ENCODE measurements around the gene IGFLR1.

Gene IGFLR1

DNA sequence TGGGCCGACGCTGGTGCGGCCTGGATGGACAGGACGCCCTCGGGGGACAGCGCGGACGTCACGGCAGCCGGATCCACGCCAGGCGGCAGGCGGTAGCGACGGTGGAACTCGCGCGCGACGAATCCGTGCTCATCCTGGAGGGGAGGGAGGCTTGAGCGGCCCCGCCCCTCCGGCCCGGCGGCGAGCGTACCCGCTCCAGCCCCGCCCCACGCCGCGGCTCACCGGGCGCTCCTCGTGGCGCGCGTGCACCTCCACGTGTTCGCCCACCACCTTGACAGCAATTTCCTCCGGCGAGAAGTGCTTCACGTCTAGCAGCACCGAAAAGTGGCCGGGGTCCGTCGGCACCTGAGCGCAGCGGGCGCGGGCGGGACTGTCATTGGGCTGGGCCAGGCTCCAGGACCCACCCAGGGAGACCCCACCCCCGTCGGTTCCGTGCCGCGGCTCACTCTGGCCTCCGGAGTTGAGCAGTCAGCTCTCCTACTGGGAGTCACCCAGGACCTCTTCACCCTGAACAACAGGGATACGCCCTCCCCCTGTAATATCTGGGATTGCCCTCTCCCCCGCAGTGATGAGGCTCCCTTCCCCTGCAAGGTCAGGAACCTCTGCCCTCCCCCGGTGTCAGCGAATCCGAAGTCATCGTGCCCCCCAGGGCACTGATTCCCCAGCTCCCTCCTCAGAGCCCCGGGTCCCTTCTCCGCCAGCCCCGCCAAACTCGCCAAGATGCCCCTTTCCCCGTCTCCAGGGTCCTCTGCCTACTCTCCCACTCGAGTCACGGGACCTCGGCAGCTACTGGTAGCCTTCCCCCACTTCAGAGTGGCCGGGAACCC lies 13.5 kb upstream of the IGFLR1 start:
- peak in 3 of 4 experiments; percentile 12 to 51 (median 27) for DNase-seq

DNA sequence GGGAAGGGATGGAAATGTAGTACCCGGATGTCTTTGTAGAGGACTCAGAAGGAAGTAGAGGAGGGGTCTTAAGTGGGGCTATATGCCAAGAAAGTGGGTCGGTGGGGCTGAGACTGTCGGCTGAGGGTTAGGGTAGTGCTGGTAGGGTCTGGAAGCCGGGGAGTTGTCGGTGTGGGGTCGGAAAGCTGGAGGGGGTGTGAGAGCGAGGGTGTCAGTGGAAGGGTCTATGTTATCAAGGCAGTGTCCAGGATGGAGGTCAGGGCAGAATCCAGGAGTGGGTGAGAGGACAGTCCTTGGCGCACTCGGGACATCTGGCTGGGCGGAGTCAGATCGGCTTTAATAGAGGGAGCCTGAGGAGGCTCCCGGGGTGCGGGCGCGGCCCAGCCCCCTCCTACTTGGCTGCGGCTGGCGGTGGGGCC lies 12.9 kb upstream of the IGFLR1 start:
- DNase-seq, result no peak

DNA sequence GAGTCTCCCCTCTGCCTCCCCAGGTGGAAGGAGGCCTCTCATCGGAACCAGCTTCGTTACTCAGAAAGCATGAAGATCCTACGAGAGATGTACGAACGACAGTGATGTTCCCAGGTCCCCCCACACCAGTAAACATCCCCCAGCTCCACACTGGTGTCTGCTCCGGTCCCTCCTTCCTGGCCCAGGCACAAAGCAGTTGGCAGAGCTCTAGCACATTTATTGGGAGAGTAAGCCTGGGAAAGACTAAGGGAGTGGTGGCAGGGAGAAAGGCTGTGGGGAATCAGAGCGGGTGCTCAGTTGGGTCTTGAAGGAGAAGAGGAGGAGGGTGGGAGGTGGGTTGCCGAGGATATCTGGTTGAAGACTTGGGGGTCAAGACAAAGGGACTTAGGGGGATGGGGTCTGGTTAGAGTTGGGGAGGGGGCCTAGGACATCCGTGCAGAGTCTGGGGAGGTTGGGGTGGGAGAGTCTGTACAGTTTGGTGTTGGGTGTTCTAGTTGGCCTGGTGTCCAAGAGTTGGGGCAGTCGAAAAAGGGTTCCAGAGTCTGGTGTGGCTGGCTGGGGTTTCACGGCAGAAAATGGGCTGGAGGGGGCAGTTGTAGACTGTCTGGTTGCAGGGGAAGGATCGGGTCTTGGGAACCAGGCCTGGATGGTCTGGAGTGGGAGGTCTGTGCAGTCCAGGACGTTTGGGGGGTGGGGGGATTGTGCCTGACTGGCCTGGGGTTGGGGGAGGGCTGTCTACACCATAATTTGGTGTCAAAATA lies 12.3 kb upstream of the IGFLR1 start:
- DNase-seq, result no peak

DNA sequence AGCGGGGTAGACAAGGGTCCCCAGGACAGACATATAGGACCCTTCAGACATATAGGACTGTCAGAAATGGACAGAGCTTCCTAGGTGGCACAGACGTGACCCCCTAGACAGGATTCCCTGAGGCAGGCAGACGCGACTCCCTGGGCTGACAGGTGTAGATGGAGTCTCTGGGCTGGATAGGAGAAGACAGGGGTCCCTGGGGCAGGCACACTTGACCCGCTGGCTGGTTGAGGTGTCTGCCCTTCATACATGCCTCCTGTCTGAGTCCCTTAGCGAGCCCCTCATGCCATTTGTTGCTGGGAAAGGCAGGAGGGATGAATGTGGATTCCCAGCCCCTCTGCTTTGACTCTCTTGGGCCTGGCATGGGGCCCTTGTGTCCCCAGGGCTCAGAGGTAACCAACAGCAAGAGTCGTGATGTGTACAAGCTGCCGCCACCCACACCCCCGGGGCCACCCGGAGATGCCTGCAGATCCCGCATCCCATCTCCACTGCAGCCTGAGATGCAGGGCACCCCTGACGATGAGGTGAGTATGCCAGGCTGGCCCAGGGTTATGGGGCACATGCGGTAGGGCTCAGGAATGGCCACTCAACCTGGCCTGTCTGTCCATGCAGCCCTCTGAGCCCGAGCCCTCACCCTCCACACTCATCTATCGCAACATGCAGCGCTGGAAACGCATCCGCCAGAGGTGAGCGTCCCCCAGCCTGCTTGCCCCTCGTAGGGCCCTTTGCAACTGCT lies 11.6 kb upstream of the IGFLR1 start:
- DNase-seq, result no peak

DNA sequence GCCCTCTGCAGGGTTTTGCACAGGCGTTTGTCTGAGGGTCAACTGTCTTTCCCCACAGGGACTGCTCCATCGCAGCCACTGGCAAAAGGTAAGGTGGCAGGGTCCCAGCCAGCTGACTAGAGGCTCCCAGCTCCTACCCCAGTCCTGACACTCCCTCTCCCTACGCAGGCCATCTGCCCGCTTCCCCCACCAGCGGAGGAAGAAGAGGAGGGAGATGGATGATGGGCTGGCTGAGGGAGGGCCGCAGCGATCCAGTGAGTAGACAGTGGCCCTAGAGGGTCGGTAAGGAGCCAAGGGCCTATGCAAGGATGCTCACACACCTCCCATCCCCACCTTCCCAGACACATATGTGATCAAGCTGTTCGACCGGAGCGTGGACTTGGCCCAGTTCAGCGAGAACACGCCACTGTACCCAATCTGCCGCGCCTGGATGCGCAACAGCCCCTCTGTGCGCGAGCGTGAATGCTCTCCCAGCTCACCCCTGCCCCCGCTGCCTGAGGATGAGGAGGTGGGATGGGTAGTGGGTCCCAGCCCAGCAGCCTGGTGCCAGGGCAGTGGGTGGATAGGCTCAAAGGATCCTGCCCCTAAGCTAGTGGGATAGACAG lies 10.6 kb upstream of the IGFLR1 start:
- no peak for DNase-seq

DNA sequence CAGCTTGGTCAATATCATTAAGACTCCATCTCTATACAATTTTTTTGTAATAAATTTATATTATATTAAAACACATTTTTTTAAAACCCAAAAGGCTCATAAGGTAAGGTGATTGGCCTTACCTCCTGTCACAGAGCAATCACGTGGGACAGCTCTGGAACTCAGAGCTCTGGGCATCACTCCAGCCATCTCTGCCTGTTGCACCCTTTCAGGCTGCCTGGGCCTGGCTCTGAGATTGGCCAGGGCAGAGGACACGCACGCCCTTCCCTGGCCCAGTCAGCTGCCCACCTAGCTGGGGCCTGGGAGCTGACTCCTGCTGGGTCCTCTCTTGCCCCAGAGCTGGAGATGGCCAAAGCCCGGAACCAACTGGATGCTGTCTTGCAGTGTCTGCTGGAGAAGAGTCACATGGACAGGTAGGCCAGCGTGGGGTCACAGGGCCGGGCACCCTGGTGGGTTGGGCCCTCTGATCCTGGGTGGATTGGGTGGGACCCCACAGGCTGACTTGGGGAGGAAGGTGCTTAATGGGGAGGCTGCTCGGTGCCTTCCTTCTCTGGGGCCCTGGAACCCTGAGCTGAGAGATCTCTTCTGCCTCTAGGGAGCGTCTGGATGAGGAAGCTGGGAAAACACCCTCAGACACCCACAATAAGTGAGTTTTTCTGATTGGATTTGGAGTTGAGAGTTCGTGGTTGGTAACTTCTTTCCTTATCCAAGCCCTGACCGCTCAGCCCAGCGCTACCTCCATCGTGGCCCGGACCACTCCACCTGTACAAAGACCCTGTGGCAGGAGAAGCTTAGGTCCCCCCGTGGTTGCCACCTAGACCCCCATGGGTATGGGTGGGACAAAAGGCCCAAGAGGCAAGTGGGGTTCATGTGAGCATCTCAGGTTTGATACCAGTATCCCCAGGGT lies 9.8 kb upstream of the IGFLR1 start:
- DNase-seq, result no peak

DNA sequence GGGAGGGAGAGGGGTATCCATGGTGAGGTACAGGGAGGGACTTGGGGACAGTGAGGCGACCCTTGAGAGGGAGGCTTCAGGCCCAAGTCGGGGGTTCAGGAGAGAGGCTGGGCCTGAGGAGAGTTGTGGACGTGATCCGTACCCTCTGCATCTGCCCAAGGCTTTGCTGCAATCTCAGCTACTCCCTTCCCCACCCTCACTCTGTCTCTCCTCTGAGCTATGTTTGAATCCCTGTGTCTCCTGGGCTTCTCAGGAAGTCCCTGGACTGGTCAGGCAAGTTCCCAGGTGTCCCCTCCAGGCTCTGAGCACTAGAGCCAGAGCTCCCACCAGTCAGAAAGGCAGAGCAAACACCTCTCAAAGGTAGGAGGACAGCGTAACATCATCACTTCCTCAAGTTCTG lies 7.9 kb upstream of the IGFLR1 start:
- DNase-seq, result no peak

DNA sequence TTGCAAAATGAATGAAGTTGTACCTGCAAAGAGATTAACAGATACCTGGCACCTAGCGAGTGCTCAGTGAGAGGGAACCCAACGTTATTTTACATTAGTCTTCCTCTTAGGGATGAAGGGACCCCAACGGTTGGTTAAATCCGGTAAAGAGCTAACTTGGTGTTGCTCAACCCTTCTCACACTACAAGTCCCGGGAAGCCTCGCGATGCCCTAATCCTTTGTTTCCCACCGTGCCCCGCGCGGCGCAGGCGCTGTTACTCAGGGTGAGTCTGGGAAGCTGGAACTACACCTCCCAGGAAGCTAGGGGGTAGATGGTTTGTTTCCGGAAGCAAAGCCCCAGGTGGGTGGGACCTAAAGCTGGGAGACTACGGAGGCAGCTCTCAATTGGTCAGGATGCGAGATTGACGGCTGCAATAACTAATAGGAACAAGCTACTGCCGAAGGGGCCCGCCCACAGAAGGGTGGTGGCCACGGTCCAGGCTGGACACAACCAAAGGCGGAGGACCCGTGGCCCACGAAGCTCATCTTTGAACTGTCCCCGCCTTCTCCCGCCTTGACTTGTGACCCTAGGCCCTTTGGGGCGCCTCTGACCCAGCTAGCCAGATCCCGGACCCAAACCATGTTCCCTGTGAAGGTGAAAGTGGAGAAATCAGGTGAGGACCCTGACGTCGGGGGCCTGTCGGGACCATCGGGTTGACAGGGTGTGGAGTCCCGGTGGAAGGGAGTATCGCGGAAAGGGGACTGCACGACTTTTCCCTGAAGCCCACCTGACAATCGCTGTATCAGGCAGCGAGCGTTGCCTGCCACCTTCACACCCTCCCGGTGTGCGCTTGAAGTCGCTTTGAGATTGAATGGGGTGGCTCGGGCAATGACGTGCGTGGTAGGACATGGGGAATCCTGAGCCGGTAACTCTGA lies 6.1 kb upstream of the IGFLR1 start, which contains the start of gene LIN37:
LIN37 (plus strand) TSS at position 471 of the 915 bp plus-strand sequence; CDS start at position 620, 149 bp downstream.
- peak; percentile 99 to 100 (median 100) for DNase-seq

DNA sequence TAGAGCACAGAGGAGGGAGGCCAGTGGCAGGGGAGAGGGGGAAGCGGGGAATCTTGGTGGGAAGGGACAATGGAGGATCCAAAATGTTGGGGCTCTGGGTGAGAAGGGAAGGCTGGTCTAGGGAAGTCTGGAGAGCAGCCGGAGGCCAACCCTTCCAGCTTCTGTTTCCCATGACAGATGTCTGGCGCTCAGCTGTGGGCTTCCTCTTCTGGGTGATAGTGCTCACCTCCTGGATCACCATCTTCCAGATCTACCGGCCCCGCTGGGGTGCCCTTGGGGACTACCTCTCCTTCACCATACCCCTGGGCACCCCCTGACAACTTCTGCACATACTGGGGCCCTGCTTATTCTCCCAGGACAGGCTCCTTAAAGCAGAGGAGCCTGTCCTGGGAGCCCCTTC lies 4.3 kb upstream of the IGFLR1 start:
- DNase-seq, result peak in 3 of 4 experiments; percentile 29 to 53 (median 37)

DNA sequence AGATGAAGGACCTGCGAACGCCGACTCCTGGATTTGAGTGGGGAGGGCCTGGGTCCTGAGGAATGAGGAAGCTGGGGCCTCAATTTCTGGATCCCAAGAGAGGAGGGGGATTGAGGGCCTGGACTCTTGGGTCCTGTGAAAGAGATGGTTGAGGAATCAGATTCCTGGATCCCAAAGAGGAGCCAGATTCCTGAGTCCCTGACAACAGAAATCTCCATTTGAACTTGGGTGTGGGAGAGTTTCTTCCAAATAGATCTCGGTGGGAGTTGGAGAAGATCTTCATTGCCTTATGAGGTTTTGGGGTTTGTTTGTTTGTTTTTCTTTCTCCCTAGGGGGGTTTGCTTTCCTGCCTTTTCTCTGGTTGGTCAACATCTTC lies 3.8 kb upstream of the IGFLR1 start:
- peak in 1 of 4 experiments; percentile 9 for DNase-seq

DNA sequence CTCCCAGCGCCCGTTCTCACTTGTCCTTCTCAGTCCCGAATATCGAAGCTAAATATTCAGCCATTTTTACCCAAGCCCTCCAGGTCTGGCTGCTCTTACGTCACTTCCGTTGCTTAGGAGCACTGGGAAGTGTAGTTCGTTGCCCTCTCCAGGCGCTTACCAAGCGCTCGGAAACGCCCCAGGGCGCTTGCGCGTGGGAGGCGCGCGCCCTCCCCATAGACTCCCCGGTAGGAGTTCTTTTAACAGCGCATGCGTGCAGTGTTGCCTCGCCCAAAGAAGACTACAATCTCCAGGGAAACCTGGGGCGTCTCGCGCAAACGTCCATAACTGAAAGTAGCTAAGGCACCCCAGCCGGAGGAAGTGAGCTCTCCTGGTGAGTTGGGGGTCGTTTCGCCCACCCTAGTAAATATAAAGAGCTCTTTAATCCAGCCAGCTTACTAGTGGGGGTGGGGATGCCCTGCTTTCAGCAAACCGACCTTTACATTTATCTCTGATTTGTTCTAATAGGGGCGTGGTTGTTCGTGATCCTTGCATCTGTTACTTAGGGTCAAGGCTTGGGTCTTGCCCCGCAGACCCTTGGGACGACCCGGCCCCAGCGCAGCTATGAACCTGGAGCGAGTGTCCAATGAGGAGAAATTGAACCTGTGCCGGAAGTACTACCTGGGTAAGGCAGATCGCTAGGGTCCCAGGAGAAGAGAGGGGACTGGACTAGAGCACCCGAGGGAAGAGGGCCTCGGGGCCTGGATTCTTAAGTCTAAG lies 3.3 kb upstream of the IGFLR1 start, which contains the start of the genes PSENEN and U2AF1L4:
PSENEN (plus strand) TSS at position 324 of the 759 bp plus-strand sequence; CDS start at position 604, 280 bp downstream.
U2AF1L4 (minus strand) TSS at position 91 of the 759 bp plus-strand sequence; CDS start at position 64, 27 bp downstream.
- DNase-seq, result peak; percentile 99 to 100 (median 100)

DNA sequence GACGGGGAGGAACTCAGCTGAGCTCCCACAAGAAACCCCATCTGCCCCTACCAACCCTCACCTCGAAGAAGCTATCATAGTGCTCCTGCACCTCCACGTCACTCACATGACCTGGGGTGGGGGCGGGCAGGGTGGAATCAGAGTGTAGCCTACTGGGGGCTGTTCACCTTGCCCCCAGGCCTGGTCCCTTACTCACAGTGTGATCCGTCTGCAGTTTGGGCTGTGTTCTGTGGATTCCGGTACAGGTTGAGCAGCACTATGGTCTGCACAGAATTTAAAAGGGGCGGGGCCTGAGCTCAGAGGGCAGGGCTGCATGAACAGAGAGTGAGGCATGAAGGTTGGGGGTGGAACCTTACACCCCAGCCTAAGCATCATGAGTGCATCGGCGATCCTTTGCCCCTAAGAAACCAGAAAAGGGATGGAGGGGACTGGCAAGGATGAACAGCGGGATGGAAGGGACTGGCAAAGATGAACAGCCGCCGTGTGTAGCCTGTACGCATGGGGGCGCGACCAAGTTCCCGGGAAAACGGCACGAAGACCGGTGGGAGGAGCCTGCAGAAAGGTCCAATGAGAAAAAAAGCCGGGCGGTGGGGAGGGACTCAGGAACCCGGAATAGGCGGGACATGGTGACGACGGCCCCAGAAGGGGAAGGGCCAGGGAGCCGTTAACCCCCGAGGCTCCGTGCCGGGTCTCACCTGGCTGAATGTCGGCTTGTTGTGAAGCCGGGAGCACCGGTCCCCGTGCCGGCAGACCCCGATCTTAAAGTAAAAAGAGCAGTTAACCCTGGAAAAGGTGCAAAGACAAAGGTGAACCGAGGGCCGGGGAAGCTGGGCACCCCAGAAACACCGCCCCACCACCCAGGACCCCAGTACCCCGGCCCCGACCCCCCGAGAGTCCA lies 2.4 kb upstream of the IGFLR1 start:
- DNase-seq, result peak; percentile 95 to 98 (median 98)

DNA sequence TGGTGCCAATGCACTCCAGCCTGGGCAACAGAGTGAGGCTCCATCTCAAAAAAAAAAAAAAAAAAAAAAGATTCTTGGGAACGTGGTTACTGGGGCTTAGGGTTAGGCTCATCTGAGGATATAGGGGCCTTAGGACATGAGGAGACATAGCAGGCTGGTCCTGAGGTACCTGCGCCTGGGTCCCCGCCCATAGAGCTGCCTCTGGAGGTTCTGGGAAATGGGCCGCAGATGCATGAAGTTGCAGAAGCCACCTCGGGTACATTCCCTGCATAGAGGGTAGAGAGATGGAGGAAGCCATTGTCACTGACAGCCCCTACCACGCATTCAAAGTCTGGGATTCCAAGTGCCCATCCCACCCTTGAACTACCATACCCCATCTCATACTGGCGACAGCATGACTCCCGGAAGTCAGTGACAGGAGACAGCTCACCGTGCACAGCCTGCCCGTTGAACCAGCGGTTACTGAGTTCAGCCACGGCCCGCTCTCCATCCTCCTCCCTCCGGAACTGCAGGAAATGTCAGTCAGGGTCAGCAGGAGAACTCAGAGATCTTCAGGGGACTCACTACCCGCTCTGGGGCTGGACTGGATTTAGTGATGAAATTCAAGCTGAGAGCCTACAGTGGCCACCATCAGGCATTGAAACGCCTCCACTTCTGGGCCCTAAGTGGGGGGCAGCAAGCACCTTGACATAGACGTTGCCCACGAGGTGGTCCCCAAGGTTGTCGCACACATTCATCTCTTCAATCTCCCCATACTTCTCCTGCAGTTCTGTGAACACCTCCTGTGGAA lies 1.6 kb upstream of the IGFLR1 start:
- no peak for DNase-seq

DNA sequence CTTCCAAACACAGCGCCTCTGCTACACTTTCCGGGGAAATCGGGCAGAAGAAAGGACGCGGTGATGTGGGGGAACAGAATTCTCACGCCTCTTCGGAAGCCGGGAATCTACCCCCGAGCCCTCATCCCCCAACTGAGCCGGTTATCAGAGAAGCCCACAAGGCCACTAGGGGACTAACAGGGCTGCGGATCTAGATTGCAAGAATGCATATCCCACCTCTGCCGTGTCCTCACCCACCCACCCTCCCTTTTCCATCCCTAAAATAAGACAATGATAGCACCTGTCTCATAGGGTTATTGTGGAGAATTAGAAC lies 1.1 kb downstream of the IGFLR1 start:
- DNase-seq, result no peak

DNA sequence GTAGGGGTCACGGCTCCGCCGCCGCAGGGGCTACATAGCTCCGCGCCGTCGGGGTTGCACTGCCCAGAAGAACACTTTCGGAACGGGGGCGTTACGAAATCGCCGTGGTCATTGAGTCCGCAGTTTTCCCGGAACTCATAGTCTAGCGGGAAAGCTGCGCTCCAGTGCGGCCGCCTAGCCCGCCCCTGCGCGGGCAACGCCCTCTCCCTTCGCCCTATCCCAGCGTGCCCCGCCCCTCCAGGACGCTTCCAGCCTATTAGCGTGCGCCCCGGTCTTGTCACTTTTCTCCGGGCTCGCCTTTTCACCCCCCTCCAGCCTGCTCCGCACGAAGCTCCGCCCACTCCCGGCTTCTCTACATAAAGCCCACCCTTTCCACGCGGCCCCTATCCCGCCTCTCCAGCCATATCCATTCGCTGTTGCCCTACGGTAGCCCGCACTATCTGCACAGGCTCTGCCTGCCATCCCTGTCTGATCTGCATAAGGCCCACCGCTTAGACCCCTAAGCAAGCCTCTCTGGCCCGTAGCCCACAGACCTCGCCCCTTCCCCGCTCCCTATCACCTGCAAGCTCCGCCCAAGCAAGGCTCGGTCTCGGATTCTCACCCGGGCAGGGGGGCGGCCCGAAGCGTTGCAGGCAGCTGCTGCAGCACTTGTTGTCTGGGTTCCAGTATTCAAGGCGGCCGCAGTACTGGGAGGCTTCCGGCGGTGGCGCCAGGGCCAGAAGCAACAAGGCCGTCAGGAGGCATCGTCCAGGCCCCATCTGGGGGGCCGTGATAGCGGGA lies 1.6 kb downstream of the IGFLR1 start:
- DNase-seq, result peak; percentile 97 to 99 (median 98)

DNA sequence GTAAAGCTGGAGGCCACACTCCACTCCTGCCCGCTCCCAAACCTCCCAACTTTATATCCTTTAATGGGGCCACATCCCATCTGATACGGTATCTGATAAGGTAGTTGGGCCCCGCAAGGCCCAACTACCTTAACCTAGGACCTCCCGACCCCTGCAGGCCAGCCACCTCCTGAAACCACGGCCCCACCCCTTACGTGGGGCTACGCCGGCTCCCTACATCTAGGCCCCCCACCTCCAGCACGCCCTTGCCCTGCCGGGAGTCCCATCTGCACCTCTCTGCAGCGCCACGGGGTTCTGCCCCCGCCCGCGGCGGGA lies 2.2 kb downstream of the IGFLR1 start:
- DNase-seq, result no peak

All from suppressor macrophage (primary cell).